Measurements from ENCODE around the gene B3GAT3.
"Not testable (repeated sequence)": the region's sequence is repeated elsewhere in the genome, so short reads cannot be mapped to it uniquely, and the experiment has no call there.

The B3GAT3 gene

DNA sequence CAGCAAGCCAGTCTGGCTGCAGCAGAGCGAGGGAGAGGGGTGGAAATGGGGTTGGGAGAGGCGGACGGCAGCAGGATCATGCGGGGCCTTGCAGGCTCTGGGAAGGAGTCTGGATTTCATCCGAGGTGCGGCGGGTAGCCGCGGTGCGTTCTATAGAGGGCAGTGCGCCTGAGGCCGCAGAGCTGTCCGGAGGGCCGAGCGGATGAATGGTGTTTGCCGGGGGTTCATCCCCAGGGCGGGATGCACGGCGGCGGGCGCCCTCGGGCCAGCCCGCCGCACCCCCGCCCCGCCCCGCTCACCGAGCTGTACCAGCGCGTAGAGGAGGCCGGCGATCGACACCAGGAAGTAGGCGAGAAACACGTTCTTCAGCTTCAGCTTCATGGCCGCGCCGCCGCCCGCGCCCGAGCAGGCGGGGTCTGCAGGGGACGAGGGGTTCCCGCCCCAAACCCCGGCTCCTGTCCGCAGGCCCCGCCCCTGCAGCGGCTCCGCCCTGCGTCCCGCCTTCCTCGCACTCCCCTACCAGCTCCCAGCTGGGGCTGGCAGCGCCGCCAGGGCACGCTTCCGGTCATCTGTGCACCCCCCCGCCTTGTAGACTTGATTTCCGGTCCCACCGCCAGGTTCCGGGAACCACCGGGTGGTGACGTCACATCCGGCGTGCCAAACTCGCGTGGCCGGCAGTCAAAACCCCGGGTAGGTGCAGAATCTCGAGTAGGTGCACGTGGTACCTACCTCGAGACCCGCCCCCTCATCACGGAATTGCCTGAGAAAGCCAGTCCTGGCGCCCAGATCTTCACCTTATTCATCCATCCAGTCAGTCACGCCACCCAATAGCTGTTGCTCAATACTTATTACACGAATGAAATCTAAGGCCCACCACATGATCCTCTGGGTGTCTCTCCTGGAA is at the start of gene B3GAT3:
B3GAT3 (minus strand) TSS at position 420 of the 904 bp plus-strand sequence; CDS start at position 381, 39 bp downstream.
- DNase-seq (ENCODE audit: low read depth) = peak; percentile 96

DNA sequence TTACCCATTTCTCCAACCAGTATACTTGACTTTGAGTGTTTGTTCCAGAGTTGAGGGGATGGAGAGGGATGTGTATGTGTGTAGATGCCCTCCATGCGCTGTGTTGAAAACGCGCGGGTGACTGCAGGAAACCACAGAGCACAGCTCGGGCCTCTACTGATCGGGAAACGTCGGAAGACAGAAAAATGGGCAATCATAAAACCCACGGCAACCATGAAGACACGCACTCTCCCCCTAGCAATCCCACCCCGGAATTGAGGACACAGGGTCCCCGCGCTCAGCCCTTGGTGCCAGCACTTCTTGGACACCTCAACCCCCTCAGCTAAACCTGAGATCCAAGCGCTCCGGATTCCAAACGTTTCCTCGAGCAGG is 49.4 kb upstream of the B3GAT3 start:
- no peak for DNase-seq (ENCODE audit: low read depth)

DNA sequence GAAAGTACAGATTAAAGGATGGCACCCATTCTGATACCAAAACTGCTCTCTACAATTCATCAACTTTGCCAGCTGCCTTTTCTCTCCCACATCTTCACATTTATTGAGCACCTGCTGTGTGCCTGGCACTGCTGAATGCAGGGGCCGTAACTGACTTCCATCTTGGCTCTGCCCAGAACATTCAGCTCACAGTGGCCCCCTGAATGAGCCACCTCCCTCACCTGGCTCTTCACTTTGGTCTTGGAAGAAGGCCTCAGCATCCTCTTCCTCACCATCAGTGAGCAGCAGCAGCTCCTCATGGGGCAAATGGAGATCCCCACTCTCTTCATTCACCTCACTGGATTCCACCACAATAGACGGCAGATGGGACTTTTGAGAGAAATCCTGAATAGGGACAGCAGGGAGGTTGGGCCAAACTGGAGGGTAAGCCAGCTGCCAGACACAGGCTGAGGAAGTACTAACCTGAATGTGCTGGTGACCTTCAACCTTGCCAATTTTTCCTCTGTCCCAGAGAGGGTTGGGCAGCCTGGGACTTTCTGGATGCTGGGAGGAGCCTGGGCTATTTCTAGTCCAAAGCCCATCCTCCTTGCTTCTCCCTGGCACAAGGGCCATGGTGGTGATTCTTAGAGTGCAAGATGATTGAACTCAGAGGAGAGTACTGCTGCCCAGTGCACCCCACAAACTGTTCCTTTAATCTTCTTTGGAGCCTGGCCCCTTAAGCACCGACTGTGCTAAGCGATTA is 47.8 kb upstream of the B3GAT3 start:
- no peak for DNase-seq (ENCODE audit: low read depth)

DNA sequence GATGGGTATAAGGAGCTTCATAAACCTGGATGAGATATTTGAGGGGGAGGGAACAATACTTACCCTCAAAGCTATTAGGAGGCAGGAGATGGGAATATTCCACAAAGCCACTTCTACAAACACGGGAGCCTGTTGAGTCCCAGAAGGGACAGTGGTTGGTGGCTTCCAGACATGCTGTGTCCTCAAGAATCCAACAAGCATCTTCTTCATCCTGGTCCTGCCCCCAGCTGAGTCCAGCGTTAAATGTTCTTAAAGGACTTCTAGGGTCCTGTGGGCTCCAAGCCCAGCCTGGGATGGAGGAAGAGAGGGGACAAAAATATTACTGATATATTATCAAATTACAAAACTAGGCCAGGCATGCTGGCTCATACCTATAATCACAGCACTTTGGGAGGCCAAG is 45.7 kb upstream of the B3GAT3 start:
- DNase-seq (ENCODE audit: low read depth) = no peak

DNA sequence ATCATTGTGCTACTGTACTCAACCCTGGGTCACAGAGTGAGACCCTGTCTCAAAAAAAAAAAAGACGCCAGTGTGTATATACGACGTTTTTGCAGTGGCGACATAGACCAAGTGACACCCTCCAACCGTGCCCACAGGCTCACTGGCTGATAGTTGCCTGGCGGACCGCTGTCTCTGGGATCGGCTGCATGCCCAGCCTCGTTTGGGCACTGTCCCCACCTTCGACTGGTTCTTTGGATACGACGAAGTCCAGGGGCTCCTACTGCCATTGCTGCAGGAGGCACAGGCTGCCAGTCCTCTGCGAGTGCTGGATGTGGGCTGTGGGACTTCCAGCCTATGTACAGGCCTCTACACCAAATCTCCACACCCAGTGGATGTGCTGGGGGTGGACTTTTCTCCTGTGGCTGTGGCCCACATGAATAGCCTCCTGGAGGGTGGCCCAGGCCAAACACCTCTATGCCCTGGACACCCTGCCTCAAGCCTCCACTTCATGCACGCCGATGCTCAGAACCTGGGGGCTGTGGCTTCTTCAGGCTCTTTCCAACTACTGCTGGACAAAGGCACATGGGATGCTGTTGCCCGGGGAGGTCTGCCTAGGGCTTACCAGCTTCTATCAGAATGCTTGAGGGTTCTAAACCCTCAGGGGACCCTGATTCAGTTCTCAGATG is 44.6 kb upstream of the B3GAT3 start:
- DNase-seq (ENCODE audit: low read depth) = no peak

DNA sequence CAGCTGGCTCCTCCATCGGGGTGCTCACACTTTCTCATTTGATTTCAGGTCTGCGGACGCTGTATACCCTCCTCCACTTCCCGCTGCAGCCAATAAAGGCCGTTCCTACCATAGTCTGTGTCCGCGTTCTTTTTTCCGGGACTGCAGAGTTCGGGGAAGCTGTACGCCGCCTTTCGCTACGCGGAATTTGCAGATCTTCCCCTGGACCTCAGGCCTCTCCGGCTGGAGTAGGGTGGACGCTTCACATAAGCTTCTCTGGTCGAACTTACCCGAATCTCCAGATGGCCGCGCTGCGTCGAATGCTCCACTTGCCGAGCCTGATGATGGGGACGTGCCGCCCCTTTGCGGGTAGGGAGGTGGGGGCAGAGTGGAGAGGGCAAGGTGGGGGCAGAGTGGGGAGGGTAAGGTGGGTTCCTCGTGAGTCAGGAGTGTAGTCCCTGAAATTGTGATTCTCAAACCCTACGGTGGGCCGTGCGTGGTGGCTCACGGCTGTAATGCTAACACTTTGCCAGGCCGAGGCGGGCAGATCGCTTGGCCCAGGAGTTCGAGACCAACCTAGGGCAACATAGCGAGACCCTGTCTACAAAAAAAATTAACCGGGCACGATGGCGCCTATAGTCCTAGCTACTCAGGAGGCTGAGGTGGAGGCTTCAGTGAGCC is 43.9 kb upstream of the B3GAT3 start:
- DNase-seq (ENCODE audit: low read depth) = peak; percentile 58

DNA sequence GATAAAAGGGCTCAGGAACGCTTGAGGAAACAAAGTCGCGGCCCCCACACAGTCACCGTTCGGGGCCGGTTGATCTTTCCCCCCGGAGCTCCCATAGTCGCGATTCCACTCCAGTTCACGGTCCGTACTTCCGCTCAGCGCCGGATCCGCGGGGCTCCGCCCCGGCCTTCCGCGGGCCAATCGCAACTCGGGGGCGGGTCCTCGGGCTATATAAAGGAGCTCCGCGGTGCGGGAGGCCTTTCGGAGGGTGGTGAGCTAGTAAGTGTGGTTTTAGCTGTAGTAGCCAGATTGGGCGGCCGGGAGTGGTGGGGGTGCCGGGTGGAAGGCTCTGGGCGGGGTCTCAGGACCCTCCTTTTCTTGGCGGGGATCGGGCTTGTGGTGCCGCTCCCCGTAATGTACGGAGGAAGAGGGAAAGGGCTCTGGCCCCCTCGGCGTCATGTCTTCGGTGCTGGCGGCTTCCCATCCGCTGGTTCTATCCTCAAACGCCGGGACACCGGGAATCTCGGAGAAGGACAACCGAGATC is 43.4 kb upstream of the B3GAT3 start, which contains the start of the genes C11orf98 and CSKMT:
C11orf98 (minus strand) TSS at position 136 of the 524 bp plus-strand sequence; CDS start at position 95, 41 bp downstream.
CSKMT (plus strand) TSS at position 238 of the 524 bp plus-strand sequence. CDS start 568 bp downstream, outside the sequence.
- peak; percentile 92 for DNase-seq (ENCODE audit: low read depth)

DNA sequence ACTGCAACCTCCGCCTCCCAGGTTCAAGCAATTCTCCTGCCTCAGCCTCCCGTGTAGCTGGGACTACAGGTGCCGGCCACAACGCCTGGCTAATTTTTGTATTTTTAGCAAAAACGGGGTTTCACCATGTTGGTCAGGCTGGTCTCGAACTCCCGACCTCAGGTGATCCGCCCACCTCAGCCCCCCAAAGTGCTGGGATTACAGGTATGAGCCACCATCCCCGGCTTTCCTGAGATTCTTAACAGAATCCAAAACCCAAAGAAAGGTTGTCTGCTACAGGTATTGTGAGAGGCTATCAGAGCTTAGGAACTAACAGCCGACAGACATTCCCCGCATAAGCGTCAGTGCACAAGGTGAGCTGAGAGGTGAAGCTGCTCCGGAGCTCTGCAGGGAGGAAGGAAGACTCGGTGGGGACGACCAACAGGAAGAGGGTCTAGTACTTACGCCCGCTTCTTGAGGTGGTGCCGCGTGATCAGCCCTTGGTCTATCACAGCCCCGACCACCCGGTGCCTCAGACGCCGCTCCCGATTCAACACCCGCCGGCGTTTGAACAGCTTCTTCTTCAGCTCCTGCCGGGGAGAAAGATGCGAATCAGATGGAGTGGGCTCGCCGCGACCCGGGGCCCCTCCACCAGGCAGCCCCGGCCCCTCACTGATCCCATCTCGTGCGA is 42.8 kb upstream of the B3GAT3 start:
- no peak for DNase-seq (ENCODE audit: low read depth)

DNA sequence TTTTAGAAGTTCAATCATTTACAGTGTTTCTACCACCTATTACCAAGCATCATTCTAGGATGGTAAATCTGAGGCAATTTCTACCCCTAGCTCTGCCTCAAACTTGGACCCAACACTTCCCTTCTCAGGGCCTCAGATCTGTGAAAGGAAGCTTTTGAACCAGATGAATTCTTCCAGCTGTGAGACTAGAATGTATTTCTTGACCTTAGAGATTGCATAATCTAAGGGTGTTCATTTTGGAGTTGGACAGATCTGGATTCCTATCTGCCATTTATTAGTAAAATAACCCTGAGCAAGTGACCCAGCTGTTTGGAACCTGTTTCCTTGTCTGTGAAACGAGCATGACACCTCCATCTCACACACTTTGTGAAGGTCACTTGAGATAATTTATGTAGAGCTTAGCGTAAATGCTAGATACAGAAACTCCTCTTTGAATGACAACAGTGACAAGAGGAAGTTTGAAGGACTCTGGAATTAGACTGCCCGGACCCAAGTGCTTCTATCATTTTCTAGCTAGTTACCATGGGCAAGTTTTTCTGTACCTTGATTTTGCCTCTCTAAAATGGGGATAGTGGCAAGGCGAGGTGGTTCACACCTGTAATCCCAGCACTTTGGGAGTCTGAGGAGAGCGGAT is 35.1 kb upstream of the B3GAT3 start:
- DNase-seq (ENCODE audit: low read depth) = no peak

DNA sequence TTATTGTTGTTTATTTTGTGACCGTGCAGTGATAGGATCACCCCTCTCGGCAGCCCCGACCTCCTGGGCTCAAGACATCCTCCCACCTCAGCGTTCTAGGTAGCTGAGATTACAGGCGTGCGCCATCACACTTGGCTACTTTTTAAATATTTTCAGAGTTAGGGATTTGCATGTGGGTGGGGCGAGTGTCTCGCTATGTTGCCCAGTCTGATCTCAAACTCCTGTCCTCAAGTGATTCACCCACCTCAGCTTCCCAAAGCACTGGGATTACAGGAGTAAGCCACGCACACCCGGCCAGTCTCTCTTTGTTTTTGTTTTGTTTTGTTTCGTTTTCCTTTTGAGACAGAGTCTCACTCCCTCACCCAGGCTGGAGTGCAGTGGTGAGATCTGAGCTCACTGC is 32.5 kb upstream of the B3GAT3 start:
- DNase-seq (ENCODE audit: low read depth) = no peak

DNA sequence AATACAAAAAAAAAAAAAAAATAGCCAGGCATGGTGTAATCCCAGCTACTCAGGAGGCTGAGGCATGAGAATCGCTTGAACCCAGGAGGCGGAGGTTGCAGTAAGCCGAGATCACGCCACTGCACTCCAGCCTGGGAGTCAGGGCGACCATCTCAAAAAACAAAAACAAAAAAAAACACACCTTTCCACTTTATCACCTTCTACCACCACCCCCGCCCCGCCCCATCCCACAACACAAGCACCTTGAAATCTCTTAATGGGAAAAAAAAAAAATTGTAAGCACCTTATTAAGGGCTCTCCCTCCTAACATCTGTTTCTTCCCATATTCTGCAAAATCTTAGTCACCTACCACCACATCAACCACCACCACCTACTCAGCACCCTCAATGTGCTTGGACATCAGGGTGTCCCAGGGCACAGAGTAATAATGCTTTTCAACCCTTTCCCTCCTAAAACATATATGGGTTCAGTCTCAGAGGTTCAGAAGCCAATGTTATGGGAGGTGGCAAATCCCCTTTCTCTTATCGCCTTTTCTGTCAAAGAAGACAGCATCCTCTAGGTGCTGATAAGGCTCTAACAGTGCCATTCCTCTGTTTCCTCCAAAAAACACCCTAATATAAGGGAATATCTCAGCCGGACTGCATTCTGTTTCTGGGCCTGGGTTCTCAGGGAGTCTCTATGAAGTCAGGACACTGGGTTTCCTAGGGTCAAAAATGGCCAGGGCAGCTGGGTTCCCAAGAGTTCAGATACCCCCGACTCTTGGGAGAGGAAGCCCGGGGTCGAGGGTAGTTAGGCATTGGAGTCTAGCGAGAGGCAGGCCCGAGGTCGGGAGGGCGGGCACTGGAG is 30.6 kb upstream of the B3GAT3 start:
- DNase-seq (ENCODE audit: low read depth) = no peak

DNA sequence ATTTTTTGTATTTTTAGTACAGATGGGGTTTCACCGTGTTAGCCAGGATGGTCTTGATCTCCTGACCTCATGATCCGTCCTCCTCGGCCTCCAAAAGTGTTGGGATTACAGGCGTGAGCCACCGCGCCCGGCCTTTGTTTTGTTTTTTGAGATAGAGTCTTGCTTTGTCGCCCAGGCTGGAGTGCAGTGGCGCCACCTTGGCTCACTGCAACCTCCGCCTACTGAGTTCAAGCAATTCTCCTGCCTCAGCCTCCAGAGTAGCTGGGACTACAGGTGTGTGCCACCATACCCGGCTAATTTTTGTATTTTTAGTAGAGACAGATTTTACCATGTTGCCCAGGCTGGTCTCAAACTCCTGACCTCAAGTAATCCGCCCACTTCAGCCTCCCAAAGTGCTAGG is 28.5 kb upstream of the B3GAT3 start:
- not testable (repeated sequence) for DNase-seq (ENCODE audit: low read depth)

DNA sequence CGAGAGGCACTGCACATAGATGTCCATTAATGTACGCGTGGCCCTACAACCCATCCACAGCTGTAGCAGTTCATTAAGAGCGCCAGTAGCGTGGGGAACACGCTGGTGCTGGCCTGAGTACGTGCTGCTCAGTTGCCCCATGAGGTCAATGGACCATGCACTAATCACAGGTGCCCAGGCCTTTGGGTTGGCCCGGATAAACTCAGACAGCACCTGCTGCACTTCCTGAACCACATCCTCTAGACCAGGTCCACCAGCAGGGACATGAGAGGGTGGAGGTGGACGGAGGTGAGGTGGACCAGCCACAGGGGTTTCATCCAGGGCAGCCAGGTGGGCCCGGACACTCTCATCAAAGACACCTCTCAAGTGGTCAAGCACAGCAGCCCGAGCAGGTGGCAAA is 27.7 kb upstream of the B3GAT3 start:
- DNase-seq (ENCODE audit: low read depth) = no peak

DNA sequence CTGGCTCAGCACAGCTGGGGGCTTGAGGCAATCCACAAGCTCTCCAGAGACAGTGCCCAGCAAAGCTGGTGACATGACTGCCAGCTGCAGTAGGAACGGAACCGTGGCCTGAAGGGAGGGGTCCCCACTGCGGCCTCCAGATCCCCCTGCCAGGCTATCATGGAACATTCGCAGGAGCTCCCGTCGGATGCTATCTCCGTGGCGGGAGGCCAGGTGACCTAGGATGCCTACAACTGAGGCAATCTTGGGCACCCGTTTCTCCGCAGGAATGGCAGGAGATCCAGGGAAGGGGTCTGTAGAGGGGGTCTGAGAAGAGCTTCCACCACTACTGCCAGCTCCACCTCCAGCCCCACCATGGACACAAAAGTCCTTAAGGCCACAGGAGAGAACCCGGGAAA is 27.2 kb upstream of the B3GAT3 start:
- no peak for DNase-seq (ENCODE audit: low read depth)

DNA sequence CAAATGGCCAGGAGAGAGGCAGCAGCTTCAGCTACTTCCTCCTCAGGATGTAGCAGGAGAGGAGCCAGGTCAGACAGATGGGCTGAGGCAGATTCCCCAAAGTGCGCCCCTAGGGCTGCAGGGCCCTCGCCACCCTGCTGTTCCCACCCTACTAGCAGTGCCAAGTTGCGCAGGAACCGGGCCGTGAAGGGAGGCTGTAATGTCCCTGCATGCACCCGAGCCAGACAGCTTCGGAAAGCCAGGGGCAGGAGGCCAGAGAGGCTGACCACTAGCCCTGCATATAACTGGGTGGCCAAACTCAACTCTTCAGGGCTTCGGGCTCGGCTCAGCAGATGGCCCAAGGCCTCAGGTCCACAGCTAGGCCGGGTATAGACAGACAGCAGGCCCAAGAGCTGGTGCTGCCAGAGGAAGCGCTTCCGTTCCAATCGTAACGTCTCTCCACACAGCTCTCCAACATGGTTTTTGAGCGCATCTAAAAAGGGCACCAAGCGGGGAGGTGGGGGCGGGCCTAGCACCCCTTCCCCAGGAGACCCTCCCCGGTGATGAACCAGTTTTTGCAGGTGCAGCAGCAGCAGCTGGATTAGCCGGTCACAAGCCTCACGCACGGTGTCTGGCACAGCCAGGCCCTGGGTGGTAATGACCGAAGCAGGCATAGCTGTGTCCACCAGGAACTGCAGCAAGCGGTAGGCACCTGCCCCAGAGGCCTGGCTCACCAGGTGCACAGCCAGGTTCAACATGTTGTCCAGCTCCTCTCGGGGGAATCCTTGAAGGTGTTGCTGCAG is 26.6 kb upstream of the B3GAT3 start:
- no peak for DNase-seq (ENCODE audit: low read depth)

DNA sequence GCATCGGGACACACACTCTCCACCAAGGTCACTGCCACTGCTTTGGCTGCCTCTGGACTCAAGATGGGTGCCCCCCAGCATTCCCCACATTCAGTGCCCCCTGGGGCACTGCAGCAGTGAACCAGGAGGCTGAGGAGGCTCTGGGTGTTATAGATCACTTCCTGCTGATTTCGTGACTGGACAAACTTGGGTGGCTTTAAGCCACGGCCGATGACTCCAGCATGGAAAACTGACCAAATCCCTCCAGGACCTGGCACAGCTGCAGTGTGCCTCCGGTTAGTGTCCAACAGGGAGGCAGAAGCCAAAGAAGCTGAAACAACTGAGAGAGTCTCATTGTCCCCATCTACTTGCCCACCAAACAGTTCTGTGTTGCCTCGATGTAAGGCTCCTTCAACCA is 25.8 kb upstream of the B3GAT3 start:
- no peak for DNase-seq (ENCODE audit: low read depth)

DNA sequence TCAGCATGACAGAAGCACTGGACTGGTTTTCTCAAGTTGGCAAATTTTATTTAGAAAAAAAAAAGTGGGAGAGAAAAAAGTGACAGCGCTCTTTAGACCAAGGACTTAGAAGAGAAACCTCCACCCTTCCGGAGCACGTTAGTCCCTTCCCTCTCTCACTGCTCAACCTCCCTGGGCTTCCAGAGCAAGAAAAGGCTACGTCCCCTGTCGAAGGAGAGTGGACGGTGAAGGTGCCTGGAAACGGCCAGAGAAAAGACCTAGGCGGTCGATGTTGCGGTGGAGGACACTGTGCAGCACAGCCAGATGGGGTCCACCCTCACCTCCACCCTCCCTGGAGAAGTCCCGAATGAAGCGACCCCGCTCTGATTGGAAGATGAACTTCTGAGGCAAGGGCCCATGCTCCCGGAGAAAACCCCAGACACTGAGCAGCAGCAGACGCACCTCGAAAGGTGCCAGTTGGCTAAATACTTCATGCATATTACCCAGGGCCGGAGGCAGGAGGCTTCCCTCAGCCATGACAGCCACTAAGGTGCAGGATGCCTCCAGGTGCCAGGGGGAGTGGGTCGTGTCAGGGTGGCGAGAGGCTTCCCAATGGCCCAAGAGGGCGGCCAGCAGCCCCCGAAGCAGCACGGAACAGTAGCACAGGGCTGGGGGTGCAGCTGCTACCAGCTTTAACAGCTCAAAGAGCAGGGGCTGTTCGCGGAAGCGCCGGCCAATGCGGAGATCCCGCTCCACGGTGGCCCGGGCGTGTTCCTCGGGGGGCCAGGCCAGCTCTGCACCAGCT is 25.2 kb upstream of the B3GAT3 start:
- no peak for DNase-seq (ENCODE audit: low read depth)
